ENCODE data around the gene KRTAP15-1.

KRTAP15-1 gene, protein sequence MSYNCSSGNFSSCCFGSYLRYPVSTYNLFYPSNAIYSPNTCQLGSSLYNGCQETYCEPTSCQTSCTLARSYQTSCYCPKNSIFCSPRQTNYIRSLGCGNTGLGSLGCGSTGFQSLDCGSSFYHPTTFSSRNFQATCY

GRCh38 chr21:30439975-30440374 lies at the start of gene KRTAP15-1:
TSS of gene KRTAP15-1 (plus strand) at chr21:30440275. CDS start at chr21:30440328, 53 bp downstream.
- no peak for TF ChIP-seq EZH2 (IDR thresholded peaks at IDR 0.05; ENCODE audit: borderline replicate concordance, low read depth, low read length, severe bottlenecking)
- TF ChIP-seq, protein P1, sequence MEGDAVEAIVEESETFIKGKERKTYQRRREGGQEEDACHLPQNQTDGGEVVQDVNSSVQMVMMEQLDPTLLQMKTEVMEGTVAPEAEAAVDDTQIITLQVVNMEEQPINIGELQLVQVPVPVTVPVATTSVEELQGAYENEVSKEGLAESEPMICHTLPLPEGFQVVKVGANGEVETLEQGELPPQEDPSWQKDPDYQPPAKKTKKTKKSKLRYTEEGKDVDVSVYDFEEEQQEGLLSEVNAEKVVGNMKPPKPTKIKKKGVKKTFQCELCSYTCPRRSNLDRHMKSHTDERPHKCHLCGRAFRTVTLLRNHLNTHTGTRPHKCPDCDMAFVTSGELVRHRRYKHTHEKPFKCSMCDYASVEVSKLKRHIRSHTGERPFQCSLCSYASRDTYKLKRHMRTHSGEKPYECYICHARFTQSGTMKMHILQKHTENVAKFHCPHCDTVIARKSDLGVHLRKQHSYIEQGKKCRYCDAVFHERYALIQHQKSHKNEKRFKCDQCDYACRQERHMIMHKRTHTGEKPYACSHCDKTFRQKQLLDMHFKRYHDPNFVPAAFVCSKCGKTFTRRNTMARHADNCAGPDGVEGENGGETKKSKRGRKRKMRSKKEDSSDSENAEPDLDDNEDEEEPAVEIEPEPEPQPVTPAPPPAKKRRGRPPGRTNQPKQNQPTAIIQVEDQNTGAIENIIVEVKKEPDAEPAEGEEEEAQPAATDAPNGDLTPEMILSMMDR (IDR thresholded peaks at IDR 0.05; ENCODE audit: borderline replicate concordance, extremely low read depth, low read length, poor library complexity, severe bottlenecking): no peak
- H2AFZ ChIP-seq (ENCODE audit: low read depth, low read length): no peak within 1 kb of the TSS
- H3K4me1 ChIP-seq (ENCODE audit: insufficient read depth, low read length): no peaks in the 10 kb centered on the region
- H3K36me3 ChIP-seq (ENCODE audit: insufficient read depth, low read length): no peaks in the 10 kb centered on the region
- DNase-seq (no peak), ATAC-seq (ENCODE audit: insufficient read depth, low read depth) (no peak)
- H3K27ac ChIP-seq (ENCODE audit: low read length): no peak within 1 kb of the TSS
- H3K9me3 ChIP-seq (ENCODE audit: insufficient read depth, low read length, severe bottlenecking): no peaks in the 10 kb centered on the region
- no peaks in the 10 kb centered on the region for H3K79me2 ChIP-seq (ENCODE audit: insufficient read depth, low read length)
- no peaks in the 10 kb centered on the region for H3K27me3 ChIP-seq (ENCODE audit: insufficient read depth, low read length, poor library complexity)
- no peak within 1 kb of the TSS for H3K9ac ChIP-seq (ENCODE audit: low read depth, low read length)
- no peak within 1 kb of the TSS for H3K4me2 ChIP-seq (ENCODE audit: insufficient read depth, low read length)
- H3K4me3 ChIP-seq (ENCODE audit: low read depth in 1 of 2, low read length in 2 of 2): no peak within 1 kb of the TSS
- H4K20me1 ChIP-seq (ENCODE audit: insufficient read depth, low read length): no peaks in the 10 kb centered on the region

DNA sequence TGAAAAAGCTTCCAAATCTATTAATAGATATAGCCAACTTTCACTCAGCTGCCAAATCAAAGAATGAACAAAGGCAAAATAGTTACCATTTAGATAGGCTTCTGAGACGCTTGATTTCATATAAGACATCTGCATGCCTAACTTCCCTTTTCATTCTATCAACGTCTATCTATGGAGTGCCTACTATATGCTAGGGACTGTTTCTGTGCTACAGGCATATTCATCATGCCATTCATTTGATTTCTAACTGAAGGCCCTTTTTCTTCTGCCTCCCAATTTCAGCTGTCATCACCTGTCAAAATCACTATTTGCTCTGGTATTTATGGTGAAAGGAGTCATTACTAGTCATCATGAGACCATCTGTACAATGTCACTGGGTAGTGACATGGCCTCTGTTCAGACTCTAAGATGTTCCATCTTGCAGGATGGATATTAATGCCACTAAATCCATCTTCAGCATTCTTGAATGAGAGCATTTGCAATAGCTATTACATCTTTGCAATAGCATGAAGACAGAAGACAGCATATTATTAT lies 48.5 kb upstream of the KRTAP15-1 start:
- ATAC-seq (ENCODE audit: insufficient read depth, low read depth): no peak
- H3K79me2 ChIP-seq (ENCODE audit: insufficient read depth, low read length): no peaks in the 10 kb centered on the region
- H3K27ac ChIP-seq (ENCODE audit: low read length): no peak overlapping the region
- H3K27me3 ChIP-seq (ENCODE audit: insufficient read depth, low read length, poor library complexity): no peaks in the 10 kb centered on the region
- no peak overlapping the region for H3K4me2 ChIP-seq (ENCODE audit: insufficient read depth, low read length)
- H4K20me1 ChIP-seq (ENCODE audit: insufficient read depth, low read length): no peaks in the 10 kb centered on the region
- H3K4me3 ChIP-seq (ENCODE audit: low read depth in 1 of 2, low read length in 2 of 2): no peak overlapping the region
- H3K9ac ChIP-seq (ENCODE audit: low read depth, low read length): no peak overlapping the region
- no peak for DNase-seq
- H3K9me3 ChIP-seq (ENCODE audit: insufficient read depth, low read length, severe bottlenecking): no peaks in the 10 kb centered on the region
- no peaks in the 10 kb centered on the region for H3K36me3 ChIP-seq (ENCODE audit: insufficient read depth, low read length)
- no peaks in the 10 kb centered on the region for H3K4me1 ChIP-seq (ENCODE audit: insufficient read depth, low read length)
- TF ChIP-seq, protein P1 (IDR thresholded peaks at IDR 0.05; ENCODE audit: borderline replicate concordance, extremely low read depth, low read length, poor library complexity, severe bottlenecking): no peak
- no peak for TF ChIP-seq EZH2 (IDR thresholded peaks at IDR 0.05; ENCODE audit: borderline replicate concordance, low read depth, low read length, severe bottlenecking)
- no peak overlapping the region for H2AFZ ChIP-seq (ENCODE audit: low read depth, low read length)

GRCh38 chr21:30395731-30396130 lies 44.3 kb upstream of the KRTAP15-1 start, which contains the start of gene KRTAP13-1:
TSS of gene KRTAP13-1 (plus strand) at chr21:30396031. CDS start at chr21:30396087, 56 bp downstream.
- Histone ChIP-seq H4K20me1 (ENCODE audit: insufficient read depth, low read length) (no peaks in the 10 kb centered on the region), H2AFZ (ENCODE audit: low read depth, low read length) (no peak within 1 kb of the TSS), H3K27ac (ENCODE audit: low read length) (no peak within 1 kb of the TSS), H3K9me3 (ENCODE audit: insufficient read depth, low read length, severe bottlenecking) (no peaks in the 10 kb centered on the region), H3K9ac (ENCODE audit: low read depth, low read length) (no peak within 1 kb of the TSS), H3K4me2 (ENCODE audit: insufficient read depth, low read length) (no peak within 1 kb of the TSS), H3K79me2 (ENCODE audit: insufficient read depth, low read length) (no peaks in the 10 kb centered on the region), H3K27me3 (ENCODE audit: insufficient read depth, low read length, poor library complexity) (no peaks in the 10 kb centered on the region), H3K4me1 (ENCODE audit: insufficient read depth, low read length) (no peaks in the 10 kb centered on the region), H3K4me3 (ENCODE audit: low read depth in 1 of 2, low read length in 2 of 2) (no peak within 1 kb of the TSS), H3K36me3 (ENCODE audit: insufficient read depth, low read length) (no peaks in the 10 kb centered on the region)
- DNase-seq: no peak
- TF ChIP-seq EZH2 (IDR thresholded peaks at IDR 0.05; ENCODE audit: borderline replicate concordance, low read depth, low read length, severe bottlenecking): no peak
- TF ChIP-seq, protein P1 (IDR thresholded peaks at IDR 0.05; ENCODE audit: borderline replicate concordance, extremely low read depth, low read length, poor library complexity, severe bottlenecking): no peak
- ATAC-seq (ENCODE audit: insufficient read depth, low read depth): no peak
